SK-N-SH (cell line): ENCODE measurements around the gene NFYA. TPM values are rescaled to one million over a fixed set of nuclear protein-coding genes. Genes with fewer than 3 reads are reported as not detected.
A peak's percentile ranks its signal among the peaks of the same experiment; 100 is the strongest.

Source experiments
- CTCF ChIA-PET: fragments of 300-600, 350-600 bp; formaldehyde crosslinking; extraction: SDS; loops from one replicate; lab custom pipeline; 2021; lab: Yijun Ruan, JAX
- POLR2A ChIA-PET: fragments of 350-600 bp; sonication (Branson Sonifier 250); formaldehyde crosslinking; extraction: SDS; loops from one replicate; lab custom pipeline; 2020; ENCODE audit warnings: antibody characterized with exemption, inconsistent platforms; lab: Yijun Ruan, JAX
- DNase-seq: peaks from one replicate; pipeline ENCODE4 v3.0.0; 2012
- H2AFZ ChIP-seq: fragments of 200-600 bp; sonication (generic); 2 replicates; pipeline ENCODE4 v1.8.1; 2016; ENCODE audit warnings: antibody characterized with exemption, mild to moderate bottlenecking, low read depth
- H3F3A ChIP-seq: fragments of 200-600 bp; sonication (generic); replicated peaks from 2 replicates; pipeline ENCODE3; 2016; ENCODE audit warnings: antibody characterized with exemption, mild to moderate bottlenecking; ENCODE audit not compliant: insufficient read depth
- H3K27ac ChIP-seq, 2 experiments: fragments of 200-500 bp in 1 of 2; fragments of 200-600 bp in 1 of 2; sonication (Bioruptor generic) in 1 of 2; sonication (generic), shearing (Covaris generic) in 1 of 2; 2 replicates each; pipeline versions ENCODE4 v1.5.1 to v1.6.1; 2014 to 2016; ENCODE audit warnings: low read depth in 2 of 2, inconsistent platforms in 1 of 2, low read length in 1 of 2, mild to moderate bottlenecking in 1 of 2, mixed read lengths in 1 of 2
- H3K27me3 ChIP-seq: fragments of 200-600 bp; sonication (generic), shearing (Covaris generic); 2 replicates; pipeline ENCODE4 v1.6.1; 2016; ENCODE audit warnings: mixed run types; ENCODE audit not compliant: insufficient read depth
- H3K36me3 ChIP-seq, 2 experiments: fragments of 200-500 bp in 1 of 2; fragments of 200-600 bp in 1 of 2; sonication (Bioruptor generic) in 1 of 2; sonication (generic) in 1 of 2; replicated peaks in 1 of 2; 2 replicates each; pipeline versions ENCODE3 to v1.5.1; 2014 to 2016; ENCODE audit warnings: low read length in 1 of 2, mild to moderate bottlenecking in 1 of 2; ENCODE audit not compliant: insufficient read depth in 2 of 2, control insufficient read depth in 1 of 2
- H3K4me1 ChIP-seq, 2 experiments: fragments of 200-500 bp in 1 of 2; fragments of 200-600 bp in 1 of 2; sonication (Bioruptor generic) in 1 of 2; sonication (generic), shearing (Covaris generic) in 1 of 2; 2 replicates each; pipeline versions ENCODE4 v1.5.1 to v1.6.1; 2014 to 2016; ENCODE audit warnings: low read depth in 1 of 2, low read length in 1 of 2, mixed run types in 1 of 2; ENCODE audit not compliant: insufficient read depth in 2 of 2, control insufficient read depth in 1 of 2
- H3K4me2 ChIP-seq: fragments of 200-600 bp; sonication (generic), shearing (Covaris generic); 2 replicates; pipeline ENCODE4 v1.6.1; 2017; ENCODE audit warnings: mixed run types
- H3K4me3 ChIP-seq, 2 experiments: fragments of 200-500 bp in 1 of 2; fragments of 200-600 bp in 1 of 2; sonication (Bioruptor generic) in 1 of 2; sonication (generic), shearing (Covaris generic) in 1 of 2; 2 replicates each; pipeline versions ENCODE4 v1.5.1 to v1.8.1; 2014 to 2016; ENCODE audit warnings: low read depth in 2 of 2, inconsistent platforms in 1 of 2, low read length in 1 of 2, mild to moderate bottlenecking in 1 of 2, mixed read lengths in 1 of 2, moderate library complexity in 1 of 2
- H3K79me2 ChIP-seq: fragments of 200-600 bp; sonication (generic); 2 replicates; pipeline ENCODE4 v1.8.1; 2017; ENCODE audit warnings: mild to moderate bottlenecking; ENCODE audit not compliant: insufficient read depth
- H3K9ac ChIP-seq: fragments of 200-600 bp; sonication (generic); 2 replicates; pipeline ENCODE4 v1.6.1; 2017; ENCODE audit warnings: mixed run types
- H3K9me2 ChIP-seq: fragments of 200-600 bp; sonication (generic); 2 replicates; pipeline ENCODE4 v1.6.1; 2017; ENCODE audit warnings: mixed run types
- H3K9me3 ChIP-seq: fragments of 200-600 bp; sonication (generic); 2 replicates; pipeline ENCODE4 v1.6.1; 2017; ENCODE audit warnings: mixed run types, mild to moderate bottlenecking, moderate library complexity
- H4K20me1 ChIP-seq: fragments of 200-600 bp; sonication (generic); 2 replicates; pipeline ENCODE4 v1.6.1; 2017; ENCODE audit warnings: mild to moderate bottlenecking, mixed run types; ENCODE audit not compliant: insufficient read depth
- FOSL2 ChIP-seq: IDR thresholded peaks from 2 replicates; pipeline ENCODE4 v1.4.0; 2012; ENCODE audit warnings: low read depth, mild to moderate bottlenecking, moderate library complexity, borderline replicate concordance
- MEF2A ChIP-seq: IDR thresholded peaks from 2 replicates; pipeline ENCODE4 v1.4.0; 2012; ENCODE audit warnings: low read depth, borderline replicate concordance
- MXI1 ChIP-seq: IDR thresholded peaks from 2 replicates; pipeline ENCODE4 v1.6.1; 2012; ENCODE audit warnings: mild to moderate bottlenecking, low read depth, low read length, improper control_type of control experiment
- RAD21 ChIP-seq: IDR thresholded peaks from 2 replicates; pipeline ENCODE4 v1.6.1; 2012; ENCODE audit warnings: mild to moderate bottlenecking, low read length
- TAF1 ChIP-seq: IDR thresholded peaks from 2 replicates; pipeline ENCODE4 v1.6.1; 2012; ENCODE audit warnings: low read depth, mild to moderate bottlenecking, low read length, moderate library complexity, borderline replicate concordance
- TEAD4 ChIP-seq: IDR thresholded peaks from 2 replicates; pipeline ENCODE4 v1.4.0; 2012; ENCODE audit warnings: mild to moderate bottlenecking, borderline replicate concordance; ENCODE audit not compliant: insufficient read depth
- WGBS: methylation state at CpG from one replicate; pipeline ENCODE4 v1.1.6; 2017; ENCODE audit warnings: low lambda C conversion rate; 5-methylcytosine and 5-hydroxymethylcytosine counted together
- polyA plus RNA-seq, 3 experiments: library from polyadenylated mRNA; depleted of rRNA; stranded (reverse); fragments of >200 nt; gene quantifications; 2 replicates each; pipeline ENCODE4 v1.2.3, GENCODE V29; 2012
- TF ChIP-seq, protein P1 (sequence below): fragments of 150-350 bp; IDR thresholded peaks from 2 replicates; pipeline ENCODE4 v1.6.1; 2017; ENCODE audit warnings: antibody characterized with exemption, low read length, low read depth, borderline replicate concordance
- TF ChIP-seq, protein P2 (sequence below): IDR thresholded peaks from 2 replicates; pipeline ENCODE4 v1.4.0; 2012; ENCODE audit warnings: low read depth, borderline replicate concordance
- TF ChIP-seq, protein P3 (sequence below): IDR thresholded peaks from 2 replicates; pipeline ENCODE4; 2012
- TF ChIP-seq, protein P4 (sequence below): IDR thresholded peaks from 2 replicates; pipeline ENCODE4 v1.4.0; 2012; ENCODE audit warnings: low read depth

The NFYA gene
- polyA plus RNA-seq, 1 of the 3 experiments (the other 2 are of a cell fraction) = 6.8 TPM

DNA sequence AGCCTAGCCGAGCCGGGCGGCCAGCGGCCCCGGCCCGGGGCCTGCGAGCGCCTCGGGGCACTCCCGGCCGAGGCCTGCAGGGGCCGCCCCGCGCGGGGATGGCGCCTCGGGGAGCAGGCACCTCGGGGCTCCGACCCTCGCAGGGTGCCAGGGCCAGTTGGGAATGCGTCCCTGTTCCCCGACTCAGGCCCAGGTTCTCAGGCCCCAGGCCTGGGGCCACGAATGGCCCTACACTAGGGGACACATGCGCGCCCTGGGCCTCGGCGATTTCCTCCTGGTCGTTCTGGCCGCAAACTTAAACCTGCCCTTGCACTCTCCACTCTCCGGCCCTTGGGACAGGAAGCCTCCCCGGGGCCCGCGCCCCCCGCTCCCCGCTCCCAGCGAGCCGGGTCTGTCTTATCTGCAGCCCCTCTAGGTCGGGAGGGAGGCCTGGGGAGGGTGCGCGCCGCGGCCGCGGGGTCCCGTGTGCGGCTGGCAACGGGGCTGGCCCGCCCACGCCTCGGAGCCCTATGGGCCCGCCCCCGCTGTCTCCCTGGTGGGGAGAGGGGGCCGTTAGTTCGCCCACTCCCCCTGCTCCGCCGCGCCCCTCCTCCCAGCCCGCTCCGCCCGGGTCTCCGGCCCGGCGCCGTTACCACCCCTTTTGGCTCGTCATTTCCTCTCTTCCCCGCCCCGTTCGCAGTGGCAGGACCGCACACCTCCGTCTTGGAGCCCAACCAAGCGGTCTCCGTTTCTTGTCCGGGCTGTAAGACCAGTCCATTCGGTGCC lies 611 bp downstream of the NFYA start (continued):
- TF ChIP-seq TAF1 = 0 out of 2 replicates have a peak, but pooled peaks have one; percentile 44
- TF ChIP-seq, protein P1, sequence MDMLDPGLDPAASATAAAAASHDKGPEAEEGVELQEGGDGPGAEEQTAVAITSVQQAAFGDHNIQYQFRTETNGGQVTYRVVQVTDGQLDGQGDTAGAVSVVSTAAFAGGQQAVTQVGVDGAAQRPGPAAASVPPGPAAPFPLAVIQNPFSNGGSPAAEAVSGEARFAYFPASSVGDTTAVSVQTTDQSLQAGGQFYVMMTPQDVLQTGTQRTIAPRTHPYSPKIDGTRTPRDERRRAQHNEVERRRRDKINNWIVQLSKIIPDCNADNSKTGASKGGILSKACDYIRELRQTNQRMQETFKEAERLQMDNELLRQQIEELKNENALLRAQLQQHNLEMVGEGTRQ = no peak
- no peak for TF ChIP-seq FOSL2
- TF ChIP-seq MEF2A = peak; percentile 15; the same call in 1 of the 2 replicates
- no peak for TF ChIP-seq TEAD4
- TF ChIP-seq, protein P2, sequence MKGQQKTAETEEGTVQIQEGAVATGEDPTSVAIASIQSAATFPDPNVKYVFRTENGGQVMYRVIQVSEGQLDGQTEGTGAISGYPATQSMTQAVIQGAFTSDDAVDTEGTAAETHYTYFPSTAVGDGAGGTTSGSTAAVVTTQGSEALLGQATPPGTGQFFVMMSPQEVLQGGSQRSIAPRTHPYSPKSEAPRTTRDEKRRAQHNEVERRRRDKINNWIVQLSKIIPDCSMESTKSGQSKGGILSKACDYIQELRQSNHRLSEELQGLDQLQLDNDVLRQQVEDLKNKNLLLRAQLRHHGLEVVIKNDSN = no peak
- TF ChIP-seq, protein P3, sequence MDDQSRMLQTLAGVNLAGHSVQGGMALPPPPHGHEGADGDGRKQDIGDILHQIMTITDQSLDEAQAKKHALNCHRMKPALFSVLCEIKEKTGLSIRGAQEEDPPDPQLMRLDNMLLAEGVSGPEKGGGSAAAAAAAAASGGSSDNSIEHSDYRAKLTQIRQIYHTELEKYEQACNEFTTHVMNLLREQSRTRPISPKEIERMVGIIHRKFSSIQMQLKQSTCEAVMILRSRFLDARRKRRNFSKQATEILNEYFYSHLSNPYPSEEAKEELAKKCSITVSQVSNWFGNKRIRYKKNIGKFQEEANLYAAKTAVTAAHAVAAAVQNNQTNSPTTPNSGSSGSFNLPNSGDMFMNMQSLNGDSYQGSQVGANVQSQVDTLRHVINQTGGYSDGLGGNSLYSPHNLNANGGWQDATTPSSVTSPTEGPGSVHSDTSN = no peak
- TF ChIP-seq RAD21 = no peak

DNA sequence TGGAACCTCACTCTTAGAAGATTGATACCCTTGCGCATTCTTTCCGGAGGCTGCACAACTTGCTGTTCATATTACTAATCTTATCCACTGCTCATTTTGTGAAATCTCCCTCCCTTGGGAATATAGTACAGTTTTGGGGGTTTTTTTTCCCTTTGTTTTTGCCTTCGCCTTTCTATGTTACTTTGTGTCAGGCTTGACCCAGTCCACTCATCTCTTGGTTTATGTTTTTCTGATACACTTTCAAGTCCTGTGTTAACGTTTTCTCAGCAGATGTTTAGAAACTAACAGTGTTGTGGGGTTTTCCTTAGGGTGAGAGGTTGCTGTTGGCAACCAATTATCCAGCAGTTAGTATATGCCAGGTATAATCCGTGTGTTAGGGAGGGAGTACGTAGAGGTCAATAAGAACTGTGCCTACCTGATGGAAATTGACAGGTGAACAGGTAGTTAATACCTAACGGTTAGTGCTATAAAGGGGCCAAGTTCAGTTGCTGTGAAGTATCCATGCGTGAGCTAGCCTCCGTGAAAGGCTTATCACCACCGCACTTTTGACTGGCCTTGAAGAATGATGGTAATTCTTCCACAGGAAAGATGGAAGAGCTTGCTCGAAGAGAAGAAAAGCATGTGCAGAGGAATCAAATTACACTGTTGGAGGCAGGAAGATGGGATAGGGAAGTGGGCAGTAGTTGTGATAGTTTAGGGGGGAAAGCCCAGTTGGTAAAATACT lies 1.4 kb downstream of the NFYA start:
- peak overlapping the region; percentile 98 to 99 for H3K27ac ChIP-seq
- no peaks in the 10 kb centered on the region for H3K9me2 ChIP-seq
- peak overlapping the region; percentile 79 for H3K4me2 ChIP-seq
- H3K4me1 ChIP-seq = peaks cover 23 to 25% of the 10 kb centered on the region in 2 experiments
- no peaks in the 10 kb centered on the region for H3K9me3 ChIP-seq
- peaks cover 13 to 33% of the 10 kb centered on the region in 2 experiments for H3K36me3 ChIP-seq
- peaks cover 22% of the 10 kb centered on the region for H3F3A ChIP-seq
- WGBS = 6% methylated on average over 11 of the region's 11 CpGs
- TF ChIP-seq MXI1 = peak; percentile 70
- TF ChIP-seq, protein P3 = no peak
- TF ChIP-seq, protein P4, sequence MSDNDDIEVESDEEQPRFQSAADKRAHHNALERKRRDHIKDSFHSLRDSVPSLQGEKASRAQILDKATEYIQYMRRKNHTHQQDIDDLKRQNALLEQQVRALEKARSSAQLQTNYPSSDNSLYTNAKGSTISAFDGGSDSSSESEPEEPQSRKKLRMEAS = peak; percentile 81
- no peak for DNase-seq
- H3K79me2 ChIP-seq = peaks cover 75% of the 10 kb centered on the region
- POLR2A ChIA-PET = interaction anchor here (0.5 kb wide), 1 partner anchor 183 kb away, joined by 4 read pairs; no protein-coding TSS in a partner anchor
- peak overlapping the region; percentile 99 for H3K9ac ChIP-seq
- no peaks in the 10 kb centered on the region for H3K27me3 ChIP-seq
- peak overlapping the region; percentile 26; the same call in 1 of the 2 replicates for H2AFZ ChIP-seq
- peaks cover 51% of the 10 kb centered on the region for H4K20me1 ChIP-seq
- H3K4me3 ChIP-seq = peak overlapping the region; percentile 90 to 99
- CTCF ChIA-PET = interaction anchor here (0.6 to 1.3 kb wide), 4 partner anchors 8 to 214 kb away, joined by 3 read pairs; no protein-coding TSS in a partner anchor
